Measurements from ENCODE around the gene LAMA4.

DNA sequence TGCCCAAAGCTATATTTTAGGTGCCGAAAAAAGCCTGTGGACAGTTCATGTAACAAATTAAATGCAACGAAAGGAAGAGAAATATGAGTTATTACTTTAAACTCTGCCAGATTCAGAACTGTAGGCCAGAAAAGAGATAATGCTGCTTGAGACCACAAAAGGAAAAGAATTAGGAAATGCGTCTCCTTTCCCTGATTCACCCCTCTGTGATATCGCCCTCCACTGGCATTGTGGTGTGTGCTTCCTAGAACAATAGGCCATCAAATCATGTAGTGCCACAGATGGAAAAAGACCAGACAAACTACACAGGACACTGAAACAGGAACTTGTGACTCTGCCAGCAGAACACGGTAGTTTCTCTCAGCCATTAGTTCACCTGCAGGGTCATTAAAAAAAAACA, 14.7 kb upstream of the LAMA4 start:
- TF ChIP-seq POLR2A (IDR thresholded peaks at IDR 0.05; ENCODE audit: low read depth) (no peak), EP300 (IDR thresholded peaks at IDR 0.05) (no peak), POLR2AphosphoS5 (IDR thresholded peaks at IDR 0.05) (peak; percentile 10 to 32)
- TF ChIP-seq, protein P1, sequence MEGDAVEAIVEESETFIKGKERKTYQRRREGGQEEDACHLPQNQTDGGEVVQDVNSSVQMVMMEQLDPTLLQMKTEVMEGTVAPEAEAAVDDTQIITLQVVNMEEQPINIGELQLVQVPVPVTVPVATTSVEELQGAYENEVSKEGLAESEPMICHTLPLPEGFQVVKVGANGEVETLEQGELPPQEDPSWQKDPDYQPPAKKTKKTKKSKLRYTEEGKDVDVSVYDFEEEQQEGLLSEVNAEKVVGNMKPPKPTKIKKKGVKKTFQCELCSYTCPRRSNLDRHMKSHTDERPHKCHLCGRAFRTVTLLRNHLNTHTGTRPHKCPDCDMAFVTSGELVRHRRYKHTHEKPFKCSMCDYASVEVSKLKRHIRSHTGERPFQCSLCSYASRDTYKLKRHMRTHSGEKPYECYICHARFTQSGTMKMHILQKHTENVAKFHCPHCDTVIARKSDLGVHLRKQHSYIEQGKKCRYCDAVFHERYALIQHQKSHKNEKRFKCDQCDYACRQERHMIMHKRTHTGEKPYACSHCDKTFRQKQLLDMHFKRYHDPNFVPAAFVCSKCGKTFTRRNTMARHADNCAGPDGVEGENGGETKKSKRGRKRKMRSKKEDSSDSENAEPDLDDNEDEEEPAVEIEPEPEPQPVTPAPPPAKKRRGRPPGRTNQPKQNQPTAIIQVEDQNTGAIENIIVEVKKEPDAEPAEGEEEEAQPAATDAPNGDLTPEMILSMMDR (IDR thresholded peaks at IDR 0.05) = peak in 2 of 3 experiments; percentile 30 to 53
